GM19351 (cell line): Measurements from ENCODE around the gene FTCD.
"Not testable (repeated sequence)": the region's sequence is repeated elsewhere in the genome, so short reads cannot be mapped to it uniquely, and the experiment has no call there.

ENCODE experiments used
- ATAC-seq: cut with Tn5 transposase; IDR thresholded peaks from one replicate; pipeline ENCODE4 v1.9.1; 2021; ENCODE audit warnings: mild to moderate bottlenecking, moderate library complexity; ENCODE audit not compliant: unreplicated experiment

FTCD gene

DNA sequence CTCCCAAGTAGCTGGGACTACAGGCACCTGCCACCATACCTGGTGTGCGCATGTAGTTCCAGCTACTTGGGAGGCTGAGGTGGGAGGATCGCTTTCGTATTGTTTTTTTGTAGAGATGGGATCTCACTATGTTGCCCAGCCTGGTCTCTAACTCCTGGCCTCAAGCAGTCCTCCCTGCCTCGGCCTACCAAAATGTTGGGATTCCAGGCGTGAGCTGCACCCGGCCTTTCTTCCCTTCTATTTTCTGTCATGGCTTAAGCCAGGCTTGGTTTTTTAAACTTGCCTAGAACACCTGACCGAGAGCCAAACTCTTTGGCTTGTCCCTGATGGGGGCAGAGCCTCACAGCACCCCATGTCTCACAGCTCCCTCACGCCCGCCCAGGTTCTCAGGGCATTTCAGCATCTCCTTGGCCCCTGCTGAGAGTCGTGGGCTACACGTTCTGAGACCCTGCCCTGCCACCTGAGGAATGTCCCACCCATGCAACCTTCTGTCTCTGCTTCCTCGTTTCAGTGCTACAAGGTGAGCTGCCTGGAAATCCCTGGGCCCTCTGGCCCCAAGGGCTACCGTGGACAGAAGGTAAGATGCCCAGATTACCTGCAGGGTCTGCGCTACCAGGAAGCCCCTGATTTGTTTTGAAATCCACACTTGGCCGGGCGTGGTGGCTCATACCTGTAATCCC is 41.7 kb downstream of the FTCD start:
- no peak for ATAC-seq

DNA sequence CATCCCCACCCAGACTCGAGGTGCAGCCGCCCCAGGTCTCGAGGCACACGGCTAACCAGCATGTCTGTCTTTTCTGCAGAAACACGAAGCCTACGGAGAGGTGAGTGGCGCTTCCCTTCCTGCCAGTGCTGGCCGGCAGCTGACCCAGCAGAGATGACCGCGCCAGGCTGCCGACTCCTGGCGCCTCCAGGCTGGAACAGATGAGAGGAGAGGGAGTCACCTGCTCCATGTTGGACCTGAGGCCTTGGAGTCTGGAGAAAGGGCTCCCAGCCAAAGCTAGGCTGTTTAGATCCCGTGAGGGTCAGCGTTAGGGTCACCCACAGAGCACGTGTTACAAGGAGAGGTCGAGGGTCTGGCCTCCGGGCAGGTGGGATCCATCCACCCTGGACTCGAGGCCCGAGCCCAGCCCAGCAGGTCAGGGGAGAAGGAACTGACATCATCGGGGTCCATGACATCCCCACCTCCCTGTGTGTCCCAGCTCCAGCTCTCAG is 42.6 kb downstream of the FTCD start:
- no peak for ATAC-seq

DNA sequence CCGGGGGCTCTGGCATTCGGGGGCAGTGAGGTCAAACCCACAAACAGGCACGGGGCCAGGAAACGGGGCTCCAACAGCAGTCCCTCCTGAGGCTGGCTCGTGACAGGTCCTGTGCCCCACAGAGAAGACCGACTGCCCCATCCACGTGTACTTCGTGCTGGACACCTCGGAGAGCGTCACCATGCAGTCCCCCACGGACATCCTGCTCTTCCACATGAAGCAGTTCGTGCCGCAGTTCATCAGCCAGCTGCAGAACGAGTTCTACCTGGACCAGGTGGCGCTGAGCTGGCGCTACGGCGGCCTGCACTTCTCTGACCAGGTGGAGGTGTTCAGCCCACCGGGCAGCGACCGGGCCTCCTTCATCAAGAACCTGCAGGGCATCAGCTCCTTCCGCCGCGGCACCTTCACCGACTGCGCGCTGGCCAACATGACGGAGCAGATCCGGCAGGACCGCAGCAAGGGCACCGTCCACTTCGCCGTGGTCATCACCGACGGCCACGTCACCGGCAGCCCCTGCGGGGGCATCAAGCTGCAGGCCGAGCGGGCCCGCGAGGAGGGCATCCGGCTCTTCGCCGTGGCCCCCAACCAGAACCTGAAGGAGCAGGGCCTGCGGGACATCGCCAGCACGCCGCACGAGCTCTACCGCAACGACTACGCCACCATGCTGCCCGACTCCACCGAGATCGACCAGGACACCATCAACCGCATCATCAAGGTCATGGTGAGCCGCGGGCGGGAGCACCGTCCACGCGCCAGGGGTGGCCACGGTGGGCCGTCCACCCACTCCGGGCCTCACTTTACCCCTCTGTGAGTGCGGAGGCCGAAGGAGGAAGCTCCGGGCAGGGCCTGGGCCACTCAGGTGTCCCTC is 43.3 kb downstream of the FTCD start:
- ATAC-seq: no peak

DNA sequence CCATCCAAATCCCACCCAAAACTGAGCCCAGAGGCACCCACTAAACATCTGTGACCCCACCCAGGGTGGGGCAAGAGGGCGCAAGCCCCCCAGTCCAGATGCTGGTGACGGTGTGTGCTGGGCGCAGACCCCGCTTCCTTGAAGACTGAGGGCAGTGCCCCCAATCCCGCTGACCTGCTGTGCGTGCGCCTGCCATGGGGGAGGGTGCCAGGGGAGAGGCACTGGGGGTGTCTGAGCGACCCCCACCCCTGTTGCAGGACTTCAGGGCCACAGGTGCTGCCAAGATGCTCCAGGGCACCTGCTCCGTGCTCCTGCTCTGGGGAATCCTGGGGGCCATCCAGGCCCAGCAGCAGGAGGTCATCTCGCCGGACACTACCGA is 44.2 kb downstream of the FTCD start:
- ATAC-seq: no peak

DNA sequence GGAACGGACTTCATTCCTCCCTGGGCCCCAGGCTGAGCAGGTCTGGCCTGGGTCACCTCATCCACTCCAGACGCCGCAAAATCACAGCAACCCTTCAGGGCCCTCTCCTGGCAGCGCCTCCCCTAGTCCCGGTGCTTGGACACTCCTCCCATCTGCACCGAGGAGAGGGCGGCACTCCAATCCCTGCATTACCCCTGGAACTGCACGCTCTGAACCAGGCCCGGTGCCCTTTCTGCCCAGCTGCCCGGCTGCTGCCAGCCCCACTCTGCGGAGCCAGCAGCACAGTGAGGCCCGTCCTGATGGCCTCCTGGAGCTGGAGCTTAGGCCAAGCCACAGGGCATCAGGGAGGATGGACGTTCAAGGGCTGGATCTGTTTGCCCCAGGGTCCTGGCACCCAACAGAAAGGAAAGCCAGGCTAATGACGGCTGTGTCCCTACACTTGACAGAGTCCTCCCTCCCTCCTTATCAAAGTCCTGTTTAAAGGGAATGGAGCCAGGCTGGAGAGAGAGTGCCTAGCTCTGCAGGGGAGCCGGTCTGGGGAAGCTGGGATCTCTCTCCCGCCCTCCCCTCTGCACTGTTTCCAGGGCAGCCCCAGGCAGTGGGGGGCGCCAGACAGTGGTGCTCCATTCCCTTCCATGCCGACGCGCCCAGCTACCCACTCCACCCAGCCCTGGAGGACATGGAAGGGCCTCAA is 44.7 kb downstream of the FTCD start:
- ATAC-seq: no peak

DNA sequence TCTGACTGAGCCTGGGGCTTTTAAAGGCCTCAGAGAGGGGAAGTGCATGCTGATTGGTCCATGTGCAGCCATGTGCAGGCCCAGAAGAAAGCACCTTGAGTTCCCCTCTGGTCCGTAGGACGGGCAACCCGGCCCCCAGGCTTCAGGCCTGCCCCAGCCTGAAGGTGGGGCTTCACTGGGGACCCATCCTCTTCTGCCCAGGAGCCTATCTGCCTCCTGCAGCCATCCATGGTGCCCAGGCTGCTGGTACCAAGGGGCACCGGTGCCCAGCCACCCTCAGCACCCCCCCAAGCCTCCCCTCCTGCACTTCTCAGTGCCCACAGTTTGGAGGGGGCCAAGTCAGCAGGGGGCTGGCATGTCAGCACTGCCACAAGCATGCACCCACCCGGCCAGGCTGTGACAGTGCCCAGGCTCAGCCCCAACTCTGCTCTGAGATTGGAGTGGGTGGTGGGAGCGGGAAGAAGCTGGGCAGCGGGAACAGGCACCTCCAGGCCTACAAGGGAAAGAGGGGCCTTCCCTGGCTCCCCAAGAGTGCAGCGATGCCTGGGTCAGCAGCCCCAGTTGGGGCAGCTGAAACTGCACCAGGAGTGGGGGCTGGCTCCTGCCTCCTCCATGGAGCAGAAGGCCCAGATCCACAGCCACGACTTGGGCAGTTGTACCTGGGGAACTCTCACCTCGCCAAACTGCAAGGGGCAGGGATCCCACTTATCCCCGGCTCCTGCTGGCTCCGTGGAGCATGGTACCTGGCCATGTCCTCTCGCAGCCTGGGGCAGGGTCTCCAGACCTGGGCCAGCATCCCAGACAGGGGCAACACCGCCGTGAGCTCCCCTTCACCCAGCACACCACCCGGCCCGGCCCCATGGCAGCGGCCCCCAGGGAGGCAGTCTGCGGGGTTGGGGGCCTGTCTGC is 45.8 kb downstream of the FTCD start:
- no peak for ATAC-seq

DNA sequence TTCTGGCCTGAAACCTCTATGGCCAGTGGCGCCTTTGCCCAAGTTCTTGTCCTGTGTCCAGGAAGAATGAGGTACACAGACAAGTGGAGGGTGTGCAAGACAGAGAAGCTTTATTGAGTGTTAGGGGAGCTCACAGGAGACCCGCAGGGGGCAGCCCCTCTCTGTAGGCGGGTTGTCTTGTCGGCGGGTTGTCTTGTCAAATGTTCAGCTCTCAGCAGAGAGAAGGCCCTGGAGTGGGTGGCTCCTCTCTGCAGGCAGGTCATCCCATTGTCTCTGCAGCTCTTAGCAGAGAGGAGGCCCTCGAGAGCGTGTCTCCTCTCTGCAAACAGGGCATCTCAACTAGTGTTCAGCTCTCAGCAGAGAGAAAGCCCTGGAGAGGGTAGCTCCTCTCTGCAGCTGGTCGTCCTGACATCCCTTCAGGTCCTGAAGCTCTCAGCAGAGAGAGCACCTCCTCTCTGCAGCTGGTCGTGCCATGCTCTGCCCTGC is 46.5 kb downstream of the FTCD start:
- ATAC-seq: no peak

DNA sequence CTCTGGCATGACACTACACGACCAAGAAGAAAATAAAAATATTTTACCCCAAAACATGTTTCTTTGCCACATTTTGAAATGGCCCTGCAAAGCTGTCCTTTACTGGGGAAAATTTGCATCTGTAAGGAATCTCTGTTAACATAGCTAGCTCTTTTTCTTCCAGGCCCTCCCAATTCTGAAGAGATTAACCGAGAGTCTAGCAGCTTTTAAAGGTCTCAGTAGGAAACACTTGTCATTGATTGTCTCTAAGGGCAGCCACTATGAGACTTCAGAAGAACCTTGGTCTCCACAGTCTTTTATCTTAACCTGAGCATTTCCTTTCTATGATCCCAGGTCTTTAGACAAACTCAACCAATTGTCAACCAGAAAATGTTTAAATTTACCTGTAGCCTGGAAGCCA is 48.0 kb downstream of the FTCD start:
- not testable (repeated sequence) for ATAC-seq

DNA sequence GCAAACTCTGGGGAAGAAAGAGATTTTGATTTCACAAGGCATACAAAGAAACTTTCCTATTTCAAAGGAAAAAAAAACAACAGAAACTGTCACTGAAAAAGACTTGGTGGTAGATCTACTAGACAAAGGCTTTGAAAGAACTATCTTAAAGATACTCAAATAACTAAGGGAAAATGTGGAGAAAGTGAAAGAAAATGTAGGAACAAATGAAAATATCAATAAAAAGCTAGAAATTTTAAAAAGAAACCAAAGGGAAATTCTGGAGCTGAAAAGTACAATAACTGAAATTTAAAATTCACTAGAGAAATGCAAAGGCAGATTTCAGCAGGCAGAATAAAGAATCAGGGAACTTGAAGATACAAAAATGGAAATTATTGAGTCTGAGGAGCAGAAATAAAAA is 51.3 kb downstream of the FTCD start:
- no peak for ATAC-seq

DNA sequence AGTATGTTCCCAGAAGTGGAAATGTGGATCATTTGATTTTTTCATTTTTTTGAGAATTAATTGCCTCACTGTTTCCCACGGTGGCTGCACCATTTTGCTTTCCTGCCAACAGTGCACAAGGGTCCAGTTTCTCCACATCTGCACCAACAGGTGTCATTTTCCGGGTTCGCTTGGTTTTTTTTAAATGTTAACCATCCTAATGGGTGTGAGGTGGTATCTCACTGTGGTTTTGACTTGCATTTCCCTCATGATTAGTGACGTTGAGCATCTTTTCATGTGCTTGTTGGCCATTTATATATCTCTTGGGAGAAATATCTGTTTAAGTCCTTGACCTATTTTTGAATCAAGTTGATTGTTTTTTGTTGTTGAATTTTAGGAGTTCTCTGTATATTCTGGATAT is 54.5 kb downstream of the FTCD start:
- no peak for ATAC-seq

DNA sequence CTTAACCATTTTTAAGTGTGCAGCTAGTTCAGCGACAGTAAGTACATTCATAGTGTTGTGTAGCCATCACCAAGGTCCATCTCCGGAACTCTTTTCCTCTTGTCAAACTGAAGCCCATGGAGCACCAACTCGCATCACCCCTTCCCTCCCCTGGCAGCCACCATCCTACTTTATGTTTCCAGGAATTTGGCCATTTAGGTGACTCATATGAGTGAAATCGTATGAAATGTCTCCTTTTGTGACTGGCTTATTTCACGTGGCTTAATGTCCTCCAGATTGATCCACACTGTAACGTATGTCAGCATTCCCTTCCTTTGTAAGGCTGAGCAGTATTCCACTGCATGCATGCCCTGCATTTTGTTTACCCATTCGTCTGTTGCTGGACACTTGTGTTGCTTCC is 55.0 kb downstream of the FTCD start:
- ATAC-seq: no peak

DNA sequence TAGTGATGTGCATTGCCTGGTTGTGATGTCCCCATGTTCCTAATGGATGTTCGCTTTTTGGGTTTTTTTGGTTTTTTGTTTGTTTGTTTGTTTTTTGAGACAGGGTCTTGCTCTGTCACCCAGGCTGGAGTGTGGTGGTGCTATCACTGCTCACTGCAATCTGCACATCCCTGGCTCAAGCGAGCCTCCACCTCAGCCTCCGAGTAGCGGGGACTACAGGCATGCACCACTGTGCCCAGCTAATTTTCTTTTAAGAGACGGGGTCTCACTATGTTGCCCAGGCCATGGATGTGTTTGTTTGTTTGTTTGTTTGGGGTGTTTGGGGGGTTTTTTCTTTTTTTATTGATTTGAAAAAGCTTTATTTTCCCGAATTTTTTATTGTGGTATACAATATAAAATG is 55.4 kb downstream of the FTCD start:
- no peak for ATAC-seq

DNA sequence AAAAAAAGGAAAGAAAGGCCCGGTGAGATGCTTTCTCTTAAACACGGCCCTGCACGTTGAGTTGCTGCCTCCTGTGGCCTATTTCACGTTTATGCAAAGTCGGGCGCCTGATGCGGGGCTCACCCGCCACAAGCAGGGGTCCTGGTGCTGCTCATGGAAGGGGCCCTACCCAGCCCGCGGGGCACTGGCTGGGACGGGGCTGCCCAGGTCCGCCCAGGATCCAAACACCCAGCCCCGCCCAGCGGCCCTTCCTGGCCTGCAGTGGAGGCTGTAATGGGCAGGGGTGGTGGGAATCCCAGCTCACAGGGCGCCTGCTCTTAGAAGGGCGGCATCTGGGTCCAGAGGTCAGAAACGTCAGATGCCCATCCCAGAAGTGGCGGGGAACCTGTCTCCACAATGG is 55.9 kb downstream of the FTCD start:
- ATAC-seq: no peak

DNA sequence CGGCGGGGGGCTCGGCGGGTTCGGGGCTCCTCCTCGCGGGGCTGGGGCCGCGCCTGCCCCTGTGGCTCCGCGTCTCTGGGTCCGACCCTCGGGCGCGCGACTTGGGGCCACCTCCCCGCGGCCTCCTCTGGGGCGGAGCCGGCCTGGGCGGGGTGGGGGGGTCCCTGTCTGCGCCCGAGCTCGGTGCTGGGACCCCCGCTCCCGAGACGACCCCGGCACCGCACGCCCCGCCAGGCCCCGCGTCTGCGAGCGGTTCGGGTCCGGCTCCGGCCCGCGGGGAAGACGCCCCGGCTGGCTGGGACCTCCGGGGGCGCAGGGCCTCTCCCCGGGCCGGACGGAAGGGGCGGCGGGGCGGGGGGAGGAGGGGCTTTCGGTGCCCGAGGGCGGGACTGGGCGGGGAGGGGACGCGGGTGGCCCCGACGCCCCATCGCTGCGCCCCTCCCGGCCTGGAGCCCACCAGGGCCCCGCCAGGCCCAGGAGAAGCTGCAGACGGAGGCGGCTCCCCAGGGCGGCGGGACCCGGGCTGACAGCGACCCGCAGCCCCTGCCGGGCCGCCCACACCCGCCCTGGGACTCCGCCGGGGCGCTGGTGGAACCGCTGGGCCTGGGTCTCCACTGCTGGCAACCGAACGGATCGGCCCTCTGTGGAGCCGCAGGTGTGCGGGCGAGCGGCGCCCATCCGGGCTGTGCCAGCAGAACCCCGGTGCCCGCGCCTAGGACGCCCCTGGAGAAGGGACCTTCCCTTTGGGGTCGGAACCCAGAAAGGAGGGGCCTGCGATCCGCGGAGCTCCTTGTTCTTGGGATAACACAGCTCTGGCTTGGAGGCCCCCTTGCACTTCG is 56.9 kb downstream of the FTCD start:
- no peak for ATAC-seq

DNA sequence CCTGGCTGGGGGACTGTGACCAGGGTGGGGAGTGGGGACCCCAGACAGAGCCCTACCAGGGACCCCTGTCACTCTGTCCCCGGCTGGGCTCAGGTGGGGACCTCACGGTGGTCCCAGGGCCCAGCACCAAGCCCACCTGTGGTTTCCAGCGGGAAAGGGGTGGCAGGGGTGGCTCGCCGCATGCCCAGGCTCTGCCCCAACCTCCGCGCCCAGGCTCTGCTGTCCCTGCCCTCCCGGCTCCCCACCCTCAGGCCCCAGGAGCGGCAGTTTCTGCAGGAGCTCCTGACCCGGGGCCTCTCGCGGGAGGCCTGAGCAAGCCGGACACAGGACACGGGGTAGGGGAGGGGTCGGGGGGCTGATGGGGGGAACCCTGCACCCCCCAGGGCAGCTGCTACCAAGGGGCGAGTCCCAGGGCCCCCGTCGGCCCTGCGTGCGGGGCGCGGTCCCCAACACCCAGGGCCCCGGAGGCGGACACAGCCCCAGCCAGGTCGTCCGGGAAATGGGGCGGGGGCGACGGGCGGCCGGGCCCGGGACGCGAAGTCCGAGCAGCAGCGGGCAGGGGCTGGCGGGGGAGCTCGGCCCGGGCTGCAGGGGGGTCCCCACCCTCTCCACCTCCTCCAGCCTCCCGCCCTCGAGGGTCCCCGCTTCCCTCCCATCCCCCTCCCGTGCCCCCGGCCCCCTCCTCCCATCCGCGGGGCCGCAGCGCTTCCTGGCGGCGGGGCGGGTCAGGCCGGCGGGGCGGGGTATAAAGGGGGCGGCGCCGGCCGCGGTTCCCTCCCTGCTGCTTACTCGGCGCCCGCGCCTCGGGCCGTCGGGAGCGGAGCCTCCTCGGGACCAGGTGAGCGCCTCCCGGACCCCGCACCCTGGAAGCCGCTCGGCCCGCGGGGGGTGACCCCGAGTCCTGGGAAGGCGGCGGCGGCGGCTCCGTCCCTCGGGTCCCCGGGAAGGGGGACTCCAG is 57.8 kb downstream of the FTCD start, which contains the start of gene COL6A2:
COL6A2 (plus strand) TSS at position 777 of the 958 bp plus-strand sequence.
- ATAC-seq: no peak

DNA sequence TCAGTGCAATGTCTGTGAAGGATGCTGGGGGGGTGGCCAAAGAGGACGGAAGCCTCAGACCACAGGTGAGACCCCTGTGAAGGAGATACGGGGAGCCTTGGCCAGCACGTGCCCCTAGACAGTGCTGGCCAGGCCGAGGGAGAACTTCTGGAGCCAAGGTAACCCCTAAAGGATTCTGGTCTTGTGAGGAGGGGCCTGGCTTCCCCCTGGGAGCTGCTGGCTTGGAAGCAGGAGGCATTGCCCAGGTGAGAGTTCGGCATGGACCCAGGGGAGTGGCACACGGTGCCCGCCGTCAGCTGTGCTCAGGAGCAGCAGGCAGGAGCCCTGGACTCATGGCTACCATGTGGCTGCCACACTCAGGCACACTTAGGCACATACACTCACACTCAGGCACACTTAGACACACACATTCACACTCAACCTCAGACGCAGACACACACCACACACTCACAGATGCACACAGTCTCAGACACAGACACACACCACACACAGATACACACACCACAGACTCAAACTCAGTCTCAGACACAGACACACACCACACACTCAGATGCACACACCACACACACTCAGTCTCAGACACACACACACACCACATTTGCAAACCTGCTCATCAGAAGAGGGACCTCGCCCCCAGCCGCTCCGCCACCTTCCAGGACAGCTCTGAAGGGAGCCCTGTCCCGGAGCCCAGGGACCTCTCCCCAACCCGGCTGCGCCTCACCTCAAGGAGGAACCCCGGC is 58.6 kb downstream of the FTCD start:
- ATAC-seq: no peak

DNA sequence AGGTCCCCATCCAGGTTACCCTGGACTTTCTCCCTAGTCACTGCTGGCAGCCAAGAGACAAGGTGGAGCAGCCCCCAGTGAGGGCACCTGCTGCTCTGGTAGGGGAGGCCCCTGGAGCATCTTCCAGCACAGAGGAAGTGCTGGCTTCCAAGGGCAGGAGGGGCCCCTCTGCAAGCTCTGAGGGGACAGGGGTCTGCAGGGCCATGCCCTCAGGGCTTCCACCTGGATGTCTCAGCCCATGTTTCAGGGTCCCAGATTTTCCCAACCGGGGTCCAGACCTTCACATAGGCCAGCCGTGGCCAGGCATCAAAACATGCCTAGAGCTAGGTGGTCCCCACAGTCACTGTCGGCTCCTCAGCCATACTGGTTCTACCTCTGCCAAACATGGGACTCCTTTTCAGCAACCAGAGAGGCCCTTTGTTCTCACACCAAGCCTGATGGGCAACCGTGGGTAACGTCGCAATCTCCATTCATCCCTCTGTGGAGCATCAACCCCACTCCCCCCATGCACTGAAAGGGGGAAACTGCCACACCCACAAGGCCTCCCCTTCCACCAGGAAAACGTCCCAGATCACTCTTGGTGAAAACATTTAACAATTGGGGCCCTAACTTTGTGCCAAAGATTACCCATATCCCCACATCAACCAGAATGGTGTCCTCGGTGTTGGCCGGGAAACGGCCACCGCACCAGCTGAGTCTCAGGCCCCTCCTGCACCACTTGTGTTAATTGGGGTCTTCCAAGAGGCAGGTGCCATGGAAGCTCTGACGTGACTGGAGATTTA is 59.4 kb downstream of the FTCD start:
- no peak for ATAC-seq
